NCI-H2171 (cell line): ENCODE measurements around the gene DMAC2.
"Not testable (repeated sequence)": the region's sequence is repeated elsewhere in the genome, so short reads cannot be mapped to it uniquely, and the experiment has no call there.

Source experiments
- DNase-seq: peaks from one replicate; lab custom pipeline; 2025; lab: John Stamatoyannopoulos, UW

Gene DMAC2

GRCh38 chr19:41439441-41440222, at the start of gene DMAC2:
Gene DMAC2, minus strand, starts transcription at chr19:41439912. Its CDS starts 13 bp downstream, at chr19:41439899.
- DNase-seq = peak; percentile 98

GRCh38 chr19:41486953-41487352, 47.2 kb upstream of the DMAC2 start:
- not testable (repeated sequence) for DNase-seq

GRCh38 chr19:41484822-41485221, 45.1 kb upstream of the DMAC2 start:
- no peak for DNase-seq

GRCh38 chr19:41480336-41480735, 40.6 kb upstream of the DMAC2 start:
- no peak for DNase-seq

- no peak for DNase-seq
Measured at GRCh38 chr19:41479757-41480191, 40.1 kb upstream of the DMAC2 start.

GRCh38 chr19:41478875-41479756, 39.4 kb upstream of the DMAC2 start:
- no peak for DNase-seq

GRCh38 chr19:41478171-41478570, 38.5 kb upstream of the DMAC2 start:
- no peak for DNase-seq

GRCh38 chr19:41476583-41476982, 36.9 kb upstream of the DMAC2 start:
- DNase-seq = no peak

GRCh38 chr19:41463257-41464256, 23.8 kb upstream of the DMAC2 start:
- DNase-seq = not testable (repeated sequence)

- no peak for DNase-seq
Measured at GRCh38 chr19:41462497-41462896, 22.8 kb upstream of the DMAC2 start.

- no peak for DNase-seq
Measured at GRCh38 chr19:41457241-41457640, 17.5 kb upstream of the DMAC2 start.

- no peak for DNase-seq
Measured at GRCh38 chr19:41456342-41456918, 16.7 kb upstream of the DMAC2 start.

GRCh38 chr19:41455936-41456335, 16.2 kb upstream of the DMAC2 start:
- no peak for DNase-seq

- DNase-seq = no peak
Measured at GRCh38 chr19:41452584-41453275, 13.0 kb upstream of the DMAC2 start.

- DNase-seq = no peak
Measured at GRCh38 chr19:41449865-41450178, 10.1 kb upstream of the DMAC2 start.

- no peak for DNase-seq
Measured at GRCh38 chr19:41449079-41449864, 9.6 kb upstream of the DMAC2 start.

GRCh38 chr19:41447732-41448332, 8.1 kb upstream of the DMAC2 start:
- DNase-seq = no peak

- no peak for DNase-seq
Measured at GRCh38 chr19:41445575-41445974, 5.9 kb upstream of the DMAC2 start.

GRCh38 chr19:41443813-41444455, 4.2 kb upstream of the DMAC2 start:
- DNase-seq = no peak
